ENCODE data around the gene SNTG2.

Gene SNTG2

DNA sequence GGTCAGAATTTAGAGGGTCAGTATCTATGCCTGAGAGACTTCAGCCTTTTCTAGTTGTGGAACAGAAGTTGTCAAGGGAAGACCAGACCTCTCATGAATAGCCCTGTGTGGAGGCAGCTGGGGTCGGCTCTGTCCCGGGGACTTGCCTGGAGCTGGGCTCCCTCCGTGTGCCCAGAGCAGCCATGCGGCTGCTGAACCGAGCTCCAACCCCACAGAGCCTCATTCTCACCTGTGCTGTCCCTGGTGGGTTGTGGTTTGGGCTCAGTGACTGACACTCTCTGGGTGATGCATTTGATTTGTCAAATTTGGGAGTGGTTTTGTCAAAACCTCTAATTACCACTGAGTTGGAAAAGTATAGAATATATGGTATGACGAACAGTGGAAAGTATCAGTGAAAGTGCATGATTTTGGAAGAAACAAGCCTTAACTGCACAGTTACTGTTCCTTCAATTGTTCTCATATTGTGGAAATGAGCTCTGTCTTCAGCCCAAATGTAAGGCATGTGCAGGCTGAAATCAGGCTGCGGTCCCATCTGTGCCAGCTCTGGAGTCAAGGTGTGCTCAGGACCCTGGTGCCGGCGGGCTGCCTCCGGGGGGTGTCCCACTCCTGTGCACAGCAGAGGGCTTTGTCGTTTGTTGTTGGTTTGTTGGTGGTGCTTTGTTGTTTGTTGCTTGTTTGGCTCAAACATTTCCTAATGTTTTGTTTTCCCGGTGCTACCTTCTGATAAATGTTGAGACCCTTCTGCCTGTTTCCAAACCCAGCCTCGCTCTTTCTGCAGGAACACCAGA is 200.3 kb downstream of the SNTG2 start:
- no peak overlapping the region for H3K4me3 ChIP-seq (ENCODE audit: low read depth, low read length)
- TF ChIP-seq, protein P1, sequence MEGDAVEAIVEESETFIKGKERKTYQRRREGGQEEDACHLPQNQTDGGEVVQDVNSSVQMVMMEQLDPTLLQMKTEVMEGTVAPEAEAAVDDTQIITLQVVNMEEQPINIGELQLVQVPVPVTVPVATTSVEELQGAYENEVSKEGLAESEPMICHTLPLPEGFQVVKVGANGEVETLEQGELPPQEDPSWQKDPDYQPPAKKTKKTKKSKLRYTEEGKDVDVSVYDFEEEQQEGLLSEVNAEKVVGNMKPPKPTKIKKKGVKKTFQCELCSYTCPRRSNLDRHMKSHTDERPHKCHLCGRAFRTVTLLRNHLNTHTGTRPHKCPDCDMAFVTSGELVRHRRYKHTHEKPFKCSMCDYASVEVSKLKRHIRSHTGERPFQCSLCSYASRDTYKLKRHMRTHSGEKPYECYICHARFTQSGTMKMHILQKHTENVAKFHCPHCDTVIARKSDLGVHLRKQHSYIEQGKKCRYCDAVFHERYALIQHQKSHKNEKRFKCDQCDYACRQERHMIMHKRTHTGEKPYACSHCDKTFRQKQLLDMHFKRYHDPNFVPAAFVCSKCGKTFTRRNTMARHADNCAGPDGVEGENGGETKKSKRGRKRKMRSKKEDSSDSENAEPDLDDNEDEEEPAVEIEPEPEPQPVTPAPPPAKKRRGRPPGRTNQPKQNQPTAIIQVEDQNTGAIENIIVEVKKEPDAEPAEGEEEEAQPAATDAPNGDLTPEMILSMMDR (IDR thresholded peaks at IDR 0.05; ENCODE audit: borderline replicate concordance, insufficient read depth, low read depth, low read length), result no peak

DNA sequence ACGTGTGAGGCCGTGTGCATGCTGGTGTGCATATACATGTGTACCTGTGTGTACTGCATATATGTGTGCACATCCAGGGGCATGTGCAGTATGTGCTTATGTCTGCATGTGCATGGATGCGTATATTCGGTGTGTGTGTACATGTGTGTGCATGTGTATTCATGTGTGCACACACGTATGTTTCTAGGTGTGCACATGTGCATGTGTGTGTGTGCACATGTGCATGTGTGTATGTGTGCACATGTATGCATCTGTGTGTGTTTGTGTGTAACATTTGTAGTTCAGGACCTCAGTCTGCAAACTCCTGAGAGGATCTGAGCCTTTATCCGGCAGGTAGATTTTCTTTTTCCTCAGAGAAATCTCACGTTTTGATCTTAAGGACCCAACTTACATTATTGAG is 201.7 kb downstream of the SNTG2 start:
- no peak overlapping the region for H3K4me3 ChIP-seq (ENCODE audit: low read depth, low read length)
- TF ChIP-seq, protein P1 (IDR thresholded peaks at IDR 0.05; ENCODE audit: borderline replicate concordance, insufficient read depth, low read depth, low read length), result no peak

DNA sequence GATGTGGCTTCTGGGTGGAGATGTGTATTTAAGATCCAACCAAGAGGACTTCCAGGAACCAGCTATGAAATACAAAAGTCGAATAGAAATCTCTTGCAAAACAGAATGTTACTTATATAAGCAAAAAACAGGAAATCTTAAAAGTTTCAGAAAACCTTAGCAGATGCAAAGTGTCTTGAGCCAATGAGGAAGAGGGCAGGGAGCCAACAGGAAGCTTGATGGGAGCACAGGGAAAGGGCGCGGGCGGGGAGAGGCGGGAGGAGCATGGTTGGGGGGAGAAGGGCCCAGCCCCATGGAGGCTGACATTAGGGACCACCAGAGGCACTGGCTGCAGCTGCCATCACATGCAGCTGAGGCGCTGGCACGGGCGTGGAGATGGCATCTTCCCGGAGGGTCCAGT is 203.3 kb downstream of the SNTG2 start:
- H3K4me3 ChIP-seq (ENCODE audit: low read depth, low read length), result no peak overlapping the region
- TF ChIP-seq, protein P1 (IDR thresholded peaks at IDR 0.05; ENCODE audit: borderline replicate concordance, insufficient read depth, low read depth, low read length), result no peak

DNA sequence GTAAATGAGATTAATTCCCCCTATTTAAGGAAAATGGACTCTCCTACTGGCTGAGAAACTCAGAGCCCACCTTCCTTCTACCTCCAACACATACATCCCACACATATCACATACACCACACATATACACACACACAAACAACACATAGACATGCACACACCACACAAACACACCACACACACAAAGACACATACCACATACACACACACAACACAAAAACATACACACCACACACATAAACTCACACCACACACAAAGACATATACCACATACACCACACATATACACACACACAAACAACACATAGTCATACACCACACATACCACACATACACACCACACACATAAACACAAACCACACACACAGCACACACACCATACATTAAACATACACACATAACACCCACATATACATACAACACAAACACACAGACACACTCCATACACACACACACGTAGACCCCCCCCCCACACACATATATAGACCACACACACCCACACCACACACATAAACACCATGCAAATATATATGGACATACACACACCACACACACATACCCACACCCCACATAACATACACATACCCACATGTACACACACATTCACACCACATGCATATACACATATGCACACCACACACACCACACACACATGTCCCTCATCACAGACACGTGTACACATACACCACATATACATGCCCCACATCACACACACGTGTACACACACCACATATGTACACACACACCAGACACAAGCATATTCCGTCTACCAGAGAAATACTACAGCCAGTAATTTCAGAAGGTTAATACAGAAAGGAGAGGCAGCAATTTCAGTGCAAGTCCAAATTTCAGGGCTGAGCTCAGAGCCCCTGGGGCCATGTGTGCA is 204.3 kb downstream of the SNTG2 start:
- no peak overlapping the region for H3K4me3 ChIP-seq (ENCODE audit: low read depth, low read length)
- TF ChIP-seq, protein P1 (IDR thresholded peaks at IDR 0.05; ENCODE audit: borderline replicate concordance, insufficient read depth, low read depth, low read length), result no peak

DNA sequence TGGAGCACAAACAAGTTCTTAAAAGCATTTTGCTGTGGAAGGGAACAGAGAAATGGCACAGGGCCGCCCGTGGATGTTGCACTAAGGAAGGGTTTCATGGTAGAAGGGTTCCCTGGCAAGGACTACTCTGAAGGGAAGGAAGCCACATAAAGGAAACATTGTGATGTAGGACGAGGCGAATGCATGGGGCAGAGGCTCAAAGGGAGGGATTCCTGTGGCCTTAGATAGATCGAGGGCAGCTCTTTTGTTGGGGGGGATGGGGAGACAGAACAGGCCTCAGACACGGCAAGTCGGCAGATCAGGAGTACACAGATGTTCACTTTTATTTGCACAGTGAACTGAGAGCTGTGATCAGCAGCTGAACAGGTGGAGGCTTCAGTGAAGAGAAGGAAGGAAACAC is 205.4 kb downstream of the SNTG2 start:
- H3K4me3 ChIP-seq (ENCODE audit: low read depth, low read length), result no peak overlapping the region
- TF ChIP-seq, protein P1 (IDR thresholded peaks at IDR 0.05; ENCODE audit: borderline replicate concordance, insufficient read depth, low read depth, low read length), result no peak

DNA sequence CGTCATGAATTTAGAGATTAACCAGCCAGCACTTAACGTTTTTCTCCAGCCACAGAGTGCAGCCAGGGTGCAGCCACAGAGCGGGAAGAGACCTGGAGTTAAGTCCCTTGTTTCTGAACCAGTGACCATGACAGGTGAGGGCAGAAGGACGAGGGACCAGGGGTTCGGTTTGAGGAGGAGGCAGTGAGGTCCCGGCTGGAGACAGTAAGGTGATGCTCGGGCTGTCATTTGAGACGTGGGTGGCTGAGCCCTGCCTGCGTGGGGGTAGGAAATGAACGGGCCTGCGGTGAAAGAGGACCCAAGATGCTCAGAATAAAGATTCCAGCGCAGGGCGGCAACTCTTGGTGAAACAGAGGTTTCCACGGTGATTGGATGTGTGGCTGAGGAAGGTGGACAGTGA is 205.9 kb downstream of the SNTG2 start:
- H3K4me3 ChIP-seq (ENCODE audit: low read depth, low read length), result no peak overlapping the region
- TF ChIP-seq, protein P1 (IDR thresholded peaks at IDR 0.05; ENCODE audit: borderline replicate concordance, insufficient read depth, low read depth, low read length), result no peak
